Omental fat pad (tissue), 4 donors: ENCODE results near the gene C14orf93. TPM values are rescaled to one million over a fixed set of nuclear protein-coding genes. Genes with fewer than 3 reads are reported as not detected.
A peak's percentile ranks its signal among the peaks of the same experiment; 100 is the strongest.

Experiments
- ATAC-seq: fragments of 150-250 bp; one replicate; pipeline ENCODE4 v1.9.1; 2016; ENCODE audit warnings: mild to moderate bottlenecking, moderate library complexity; ENCODE audit not compliant: low FRiP score
- DNase-seq: peaks from one replicate; pipeline ENCODE4 v3.0.0-alpha.2; 2019; ENCODE audit warnings: low spot score
- total RNA-seq, 4 donors: library from RNA; depleted of rRNA; stranded (reverse); fragments of >200 nt; gene quantifications; one replicate each; pipeline ENCODE4 v1.1.0, GENCODE V29; 2016
- TF ChIP-seq, protein P1 (sequence below), 3 donors: fragments of 450-650 bp; IDR thresholded peaks; one replicate each; pipeline ENCODE4 v1.5.1; 2016 to 2017; ENCODE audit warnings: antibody characterized with exemption in 3 of 3, mild to moderate bottlenecking in 3 of 3, moderate library complexity in 2 of 3

C14orf93 gene
- total RNA-seq, 4 donors from 2014 or later: 6.0 to 12.2 (median 8.4) TPM

DNA sequence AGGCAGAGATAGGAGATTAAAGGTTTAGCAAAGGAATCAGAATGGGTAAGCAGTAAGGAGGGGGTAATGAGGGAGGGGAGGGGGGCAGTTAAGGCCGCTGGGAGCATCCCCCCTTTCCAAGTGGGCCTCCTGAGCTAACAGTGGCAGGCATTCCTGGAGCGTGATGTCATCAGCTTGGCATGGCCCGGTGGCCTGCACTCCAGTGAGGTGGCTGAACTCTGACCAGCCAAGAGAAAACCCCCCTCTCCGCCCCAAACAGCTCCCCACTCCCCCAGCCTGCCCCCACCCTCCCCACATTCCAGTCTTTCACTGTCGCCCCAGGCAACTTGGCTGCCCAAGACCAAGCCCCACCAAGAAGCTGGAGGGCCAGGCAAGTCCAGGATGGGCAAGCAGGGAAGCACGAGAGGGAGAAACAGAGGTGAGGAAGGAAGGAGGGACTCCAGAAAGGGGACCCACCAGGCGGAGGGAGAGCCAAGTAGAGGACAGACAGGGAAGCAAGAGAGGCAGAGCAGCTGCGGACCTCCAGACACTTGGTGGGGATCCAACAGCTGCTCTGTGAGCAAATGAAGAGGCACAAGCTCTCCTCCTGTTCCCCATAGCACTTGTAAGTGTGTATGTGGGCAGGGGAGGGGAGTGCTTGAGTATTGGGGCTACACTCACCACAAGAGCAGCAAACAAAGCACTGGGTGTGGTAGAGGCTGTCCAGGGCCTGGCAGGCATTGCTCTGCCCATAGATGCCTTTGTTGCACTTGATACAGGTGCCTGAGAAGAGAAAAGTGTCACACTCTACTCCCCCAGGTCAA lies 32.1 kb downstream of the C14orf93 start:
- ATAC-seq: peak; percentile 56
- no peak for DNase-seq
- TF ChIP-seq, protein P1, sequence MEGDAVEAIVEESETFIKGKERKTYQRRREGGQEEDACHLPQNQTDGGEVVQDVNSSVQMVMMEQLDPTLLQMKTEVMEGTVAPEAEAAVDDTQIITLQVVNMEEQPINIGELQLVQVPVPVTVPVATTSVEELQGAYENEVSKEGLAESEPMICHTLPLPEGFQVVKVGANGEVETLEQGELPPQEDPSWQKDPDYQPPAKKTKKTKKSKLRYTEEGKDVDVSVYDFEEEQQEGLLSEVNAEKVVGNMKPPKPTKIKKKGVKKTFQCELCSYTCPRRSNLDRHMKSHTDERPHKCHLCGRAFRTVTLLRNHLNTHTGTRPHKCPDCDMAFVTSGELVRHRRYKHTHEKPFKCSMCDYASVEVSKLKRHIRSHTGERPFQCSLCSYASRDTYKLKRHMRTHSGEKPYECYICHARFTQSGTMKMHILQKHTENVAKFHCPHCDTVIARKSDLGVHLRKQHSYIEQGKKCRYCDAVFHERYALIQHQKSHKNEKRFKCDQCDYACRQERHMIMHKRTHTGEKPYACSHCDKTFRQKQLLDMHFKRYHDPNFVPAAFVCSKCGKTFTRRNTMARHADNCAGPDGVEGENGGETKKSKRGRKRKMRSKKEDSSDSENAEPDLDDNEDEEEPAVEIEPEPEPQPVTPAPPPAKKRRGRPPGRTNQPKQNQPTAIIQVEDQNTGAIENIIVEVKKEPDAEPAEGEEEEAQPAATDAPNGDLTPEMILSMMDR (IDR thresholded peaks at IDR 0.05): no peak

DNA sequence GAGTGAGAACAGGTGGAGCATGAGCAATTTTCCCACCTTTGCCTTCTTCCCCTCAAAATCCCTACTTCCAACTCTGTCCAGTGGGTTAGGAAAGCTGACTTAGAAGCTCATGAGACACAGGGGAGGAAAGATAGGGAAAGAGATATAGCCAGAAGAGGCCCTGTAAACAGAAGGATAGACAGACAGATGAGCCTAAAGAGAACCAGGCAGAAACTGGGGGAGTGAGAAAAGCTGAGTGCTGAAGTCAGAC lies 32.6 kb downstream of the C14orf93 start:
- DNase-seq: no peak
- no peak for ATAC-seq
- TF ChIP-seq, protein P1 (IDR thresholded peaks at IDR 0.05): no peak

DNA sequence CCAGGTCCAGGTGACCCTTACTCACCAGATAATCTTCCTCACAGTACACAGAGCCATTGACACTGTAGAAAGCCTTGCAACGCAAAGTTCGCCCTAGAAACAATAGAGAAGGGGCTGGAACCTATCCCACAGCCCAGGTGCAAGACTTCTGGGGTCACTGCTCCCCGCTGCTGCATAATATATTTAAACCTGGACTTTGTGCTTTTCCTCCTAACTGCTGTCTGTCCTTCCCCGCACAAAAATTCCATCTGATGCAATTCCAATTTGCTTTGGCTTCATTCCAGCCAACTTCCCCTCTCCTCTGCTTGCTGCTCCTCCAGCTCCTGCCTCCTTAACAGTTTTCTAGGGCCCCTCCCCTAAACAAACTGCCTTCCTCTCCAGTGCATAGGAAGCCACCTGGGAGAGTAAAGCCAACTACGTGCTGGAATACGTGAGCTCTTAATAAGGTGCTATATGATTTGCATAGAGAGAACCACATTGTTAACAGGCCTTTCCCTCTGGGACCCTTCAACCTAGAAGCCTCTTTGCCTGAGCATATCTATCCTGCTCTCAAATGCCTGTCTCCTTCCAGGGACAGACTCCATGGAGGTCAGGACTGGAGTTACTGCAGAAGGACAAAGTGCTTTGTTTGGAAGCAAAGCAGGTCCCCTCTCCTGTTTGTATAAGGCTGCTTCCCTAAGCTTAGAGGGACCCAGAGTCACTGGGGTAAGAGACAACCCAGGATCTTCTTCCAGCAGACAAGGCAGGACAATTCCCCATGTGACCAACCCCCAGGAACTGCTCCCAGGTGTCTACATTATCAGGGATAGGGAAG lies 33.1 kb downstream of the C14orf93 start:
- no peak for ATAC-seq
- no peak for DNase-seq
- TF ChIP-seq, protein P1 (IDR thresholded peaks at IDR 0.05): no peak

DNA sequence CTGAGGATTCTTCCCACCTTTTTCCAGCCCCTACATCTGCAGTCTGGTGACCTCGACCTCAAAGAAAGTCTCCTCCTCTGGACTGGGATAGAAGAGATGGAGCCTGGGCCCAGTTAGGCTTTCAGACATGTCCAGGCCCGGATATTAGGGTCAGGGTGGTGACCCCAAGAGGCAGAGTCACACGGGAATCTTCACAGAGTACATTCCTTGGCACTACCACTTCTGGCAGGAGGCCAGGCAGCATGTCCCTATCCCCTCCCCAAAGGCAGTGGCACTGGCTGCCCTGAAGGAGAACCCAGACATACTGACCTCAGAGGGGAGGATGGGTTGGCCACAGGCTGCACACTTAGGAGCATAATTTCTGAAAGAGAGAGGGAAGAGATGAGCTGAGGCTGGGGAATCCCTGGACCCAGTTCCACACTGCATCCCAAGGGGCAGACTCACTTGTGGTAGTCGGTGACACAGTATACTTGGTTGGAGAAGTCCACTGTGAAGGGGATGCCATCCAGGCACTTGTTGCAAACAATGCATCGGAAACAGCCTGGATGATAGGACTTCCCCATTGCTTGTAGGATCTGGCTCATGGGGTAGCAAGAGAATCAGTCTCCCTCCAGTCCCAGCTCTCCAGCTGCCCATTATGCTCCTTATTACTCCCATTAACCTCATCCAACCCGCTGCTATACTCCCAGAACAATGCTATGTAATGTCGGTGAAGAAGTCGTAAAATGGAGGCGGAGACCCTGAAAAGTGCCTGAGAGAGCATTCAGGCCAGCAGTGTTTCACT lies 35.2 kb downstream of the C14orf93 start:
- ATAC-seq (no peak), DNase-seq (no peak)
- TF ChIP-seq, protein P1 (IDR thresholded peaks at IDR 0.05): no peak

DNA sequence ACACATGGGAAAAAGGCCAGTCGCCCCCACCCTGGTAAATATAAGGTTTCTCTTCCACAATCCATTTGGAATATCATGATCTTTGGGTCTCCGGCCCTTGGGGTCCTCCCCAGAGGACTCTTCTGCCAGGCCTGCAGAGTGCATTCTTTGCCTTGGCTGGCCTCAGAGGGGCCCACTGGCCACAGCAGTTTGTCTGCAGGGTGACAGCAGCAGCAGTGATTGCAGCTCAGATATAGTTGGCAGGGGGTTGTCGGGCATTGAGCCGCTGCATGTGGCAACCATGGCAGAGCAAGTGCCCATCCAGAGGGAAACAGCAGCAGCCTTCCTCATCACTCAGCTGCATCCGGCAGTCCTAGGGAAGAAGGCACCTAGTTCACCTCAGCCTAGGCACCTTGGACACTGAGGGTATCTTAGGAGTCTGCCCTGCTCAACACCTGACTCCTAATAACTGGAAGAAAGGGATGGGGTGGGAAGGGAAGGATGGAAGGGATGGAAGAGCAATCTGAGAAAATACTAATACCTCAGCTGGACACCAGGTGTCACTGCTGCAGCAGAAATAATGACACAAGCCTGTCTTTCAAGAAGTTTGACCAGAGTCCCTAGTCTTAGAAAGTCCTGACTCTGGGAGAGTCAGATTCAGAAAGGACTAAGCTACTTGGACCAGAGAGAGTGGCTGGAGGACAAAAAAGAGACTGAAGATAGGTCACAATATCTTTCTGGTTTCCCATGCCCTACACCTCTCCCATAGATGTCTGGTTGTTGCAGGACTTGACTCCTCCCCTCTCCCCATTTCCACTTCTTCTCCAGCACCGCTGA lies 36.5 kb downstream of the C14orf93 start:
- no peak for DNase-seq
- TF ChIP-seq, protein P1 (IDR thresholded peaks at IDR 0.05): peak in 1 of 3 donors; percentile 58
- ATAC-seq: peak; percentile 32

DNA sequence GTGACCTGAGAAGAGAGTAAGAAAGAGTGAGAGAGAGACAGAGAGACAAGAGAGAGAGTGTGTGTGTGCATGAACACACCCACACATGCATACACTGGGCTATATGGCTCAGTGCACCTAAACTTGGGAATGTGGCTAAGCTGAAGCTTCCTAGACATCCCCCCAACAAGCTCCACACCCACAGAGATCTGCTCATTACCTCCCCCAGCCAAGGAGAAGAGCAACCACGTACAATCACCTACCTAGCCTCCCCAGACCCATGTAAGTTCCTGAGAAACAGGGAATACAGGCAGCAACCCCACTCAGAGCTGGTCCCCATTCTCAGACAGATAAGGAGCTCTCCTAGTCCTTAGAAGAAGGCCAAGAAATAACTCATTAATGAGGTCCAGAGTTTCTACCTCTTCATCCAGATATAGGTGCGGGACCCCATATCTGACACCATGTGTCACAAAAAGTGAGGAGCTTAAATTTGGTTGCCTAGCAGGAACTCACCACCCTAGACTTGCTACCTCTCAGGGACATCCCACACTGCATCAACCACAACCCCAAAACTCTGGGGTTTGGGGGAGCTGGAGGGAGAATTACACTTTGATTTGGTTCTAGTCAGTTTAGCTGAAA lies 37.5 kb downstream of the C14orf93 start:
- ATAC-seq (no peak), DNase-seq (no peak)
- TF ChIP-seq, protein P1 (IDR thresholded peaks at IDR 0.05): no peak
